Measurements from ENCODE around the gene RUFY4.
"Not testable (repeated sequence)": the region's sequence is repeated elsewhere in the genome, so short reads cannot be mapped to it uniquely, and the experiment has no call there.

Gene RUFY4

GRCh38 chr2:218082586-218083351, 13.7 kb downstream of the RUFY4 start:
- DNase-seq (ENCODE audit: low read depth in 2 of 2, low spot score in 1 of 2) = no peak

GRCh38 chr2:218083352-218083676, 14.3 kb downstream of the RUFY4 start:
- no peak for DNase-seq (ENCODE audit: low read depth in 2 of 2, low spot score in 1 of 2)

- DNase-seq (ENCODE audit: low read depth in 2 of 2, low spot score in 1 of 2) = no peak
Measured at GRCh38 chr2:218086478-218086877, 17.4 kb downstream of the RUFY4 start.

- no peak for DNase-seq (ENCODE audit: low read depth in 2 of 2, low spot score in 1 of 2)
Measured at GRCh38 chr2:218089259-218089658, 20.2 kb downstream of the RUFY4 start.

- no peak for DNase-seq (ENCODE audit: low read depth in 2 of 2, low spot score in 1 of 2)
Measured at GRCh38 chr2:218091746-218092145, 22.7 kb downstream of the RUFY4 start.

GRCh38 chr2:218093879-218094278, 24.8 kb downstream of the RUFY4 start:
- no peak for DNase-seq (ENCODE audit: low read depth in 2 of 2, low spot score in 1 of 2)

- no peak for DNase-seq (ENCODE audit: low read depth in 2 of 2, low spot score in 1 of 2)
Measured at GRCh38 chr2:218095853-218096252, 26.8 kb downstream of the RUFY4 start.

- DNase-seq (ENCODE audit: low read depth in 2 of 2, low spot score in 1 of 2) = no peak
Measured at GRCh38 chr2:218097975-218098374, 28.9 kb downstream of the RUFY4 start.

GRCh38 chr2:218108834-218109233, 39.8 kb downstream of the RUFY4 start:
- not testable (repeated sequence) for DNase-seq (ENCODE audit: low read depth in 2 of 2, low spot score in 1 of 2)

- not testable (repeated sequence) for DNase-seq (ENCODE audit: low read depth in 2 of 2, low spot score in 1 of 2)
Measured at GRCh38 chr2:218121789-218122188, 52.7 kb downstream of the RUFY4 start.

- not testable (repeated sequence) for DNase-seq (ENCODE audit: low read depth in 2 of 2, low spot score in 1 of 2)
Measured at GRCh38 chr2:218122286-218122685, 53.2 kb downstream of the RUFY4 start.

GRCh38 chr2:218123986-218124385, 54.9 kb downstream of the RUFY4 start:
- no peak for DNase-seq (ENCODE audit: low read depth in 2 of 2, low spot score in 1 of 2)

- DNase-seq (ENCODE audit: low read depth in 2 of 2, low spot score in 1 of 2) = no peak
Measured at GRCh38 chr2:218125095-218125494, 56.0 kb downstream of the RUFY4 start.

- DNase-seq (ENCODE audit: low read depth in 2 of 2, low spot score in 1 of 2) = no peak
Measured at GRCh38 chr2:218125626-218126080, 56.6 kb downstream of the RUFY4 start, which contains the start of gene CXCR2. TSS of gene CXCR2 (plus strand) at chr2:218126028. CDS start at chr2:218134802, 8,774 bp downstream.

GRCh38 chr2:218127929-218128455, 58.9 kb downstream of the RUFY4 start:
- no peak for DNase-seq (ENCODE audit: low read depth in 2 of 2, low spot score in 1 of 2)

- no peak for DNase-seq (ENCODE audit: low read depth in 2 of 2, low spot score in 1 of 2)
Measured at GRCh38 chr2:218128781-218129457, 59.9 kb downstream of the RUFY4 start.

- DNase-seq (ENCODE audit: low read depth in 2 of 2, low spot score in 1 of 2) = no peak
Measured at GRCh38 chr2:218129458-218130135, 60.5 kb downstream of the RUFY4 start.

- DNase-seq (ENCODE audit: low read depth in 2 of 2, low spot score in 1 of 2) = no peak
Measured at GRCh38 chr2:218130377-218130776, 61.3 kb downstream of the RUFY4 start.

- DNase-seq (ENCODE audit: low read depth in 2 of 2, low spot score in 1 of 2) = no peak
Measured at GRCh38 chr2:218130822-218131221, 61.8 kb downstream of the RUFY4 start.

GRCh38 chr2:218137514-218137913, 68.5 kb downstream of the RUFY4 start:
- no peak for DNase-seq (ENCODE audit: low read depth in 2 of 2, low spot score in 1 of 2)

GRCh38 chr2:218138047-218138446, 69.0 kb downstream of the RUFY4 start:
- DNase-seq (ENCODE audit: low read depth in 2 of 2, low spot score in 1 of 2) = no peak

Measured in stimulated activated CD8-positive, alpha-beta memory T cell treated with anti-CD3 and anti-CD28 coated beads, Interleukin-4, amount 100 ng/mL, for 4 hours (primary cell).